GM23338 (cell line): ENCODE data around the gene FETUB.

Source experiments
- CREB1 ChIP-seq: fragments of 250-450 bp; sonication (Bioruptor Pico); IDR thresholded peaks from 2 replicates; pipeline ENCODE4 v1.5.0; 2020; ENCODE audit warnings: low read depth, mild to moderate bottlenecking, moderate library complexity
- CTCF ChIP-seq, 2 experiments: fragments of 200-600 bp in 1 of 2; sonication (generic) in 1 of 2; conservative IDR thresholded peaks; 2 replicates each; pipeline versions ENCODE4 v1.5.1 to v1.6.1; 2016 to 2017; ENCODE audit warnings: antibody characterized with exemption in 2 of 2, low read depth in 2 of 2, mild to moderate bottlenecking in 2 of 2, moderate library complexity in 1 of 2
- ETS1 ChIP-seq: IDR thresholded peaks from 2 replicates; pipeline ENCODE4 v1.6.1; 2016; ENCODE audit warnings: antibody characterized with exemption
- EZH2 ChIP-seq: fragments of 200-600 bp; sonication (generic); IDR thresholded peaks from one replicate; pipeline ENCODE4 v1.8.0; 2017; ENCODE audit warnings: antibody characterized with exemption, mild to moderate bottlenecking, low read depth; ENCODE audit not compliant: unreplicated experiment
- EZH2phosphoT487 ChIP-seq: fragments of 200-600 bp; sonication (generic); IDR thresholded peaks from one replicate; pipeline ENCODE4 v1.8.1; 2018; ENCODE audit warnings: antibody characterized with exemption; ENCODE audit not compliant: unreplicated experiment
- JUNB ChIP-seq: IDR thresholded peaks from one replicate; pipeline ENCODE4 v1.6.1; 2016; ENCODE audit warnings: antibody characterized with exemption; ENCODE audit not compliant: unreplicated experiment
- NANOG ChIP-seq: IDR thresholded peaks from 2 replicates; pipeline ENCODE4 v1.6.1; 2016; ENCODE audit warnings: antibody characterized with exemption, borderline replicate concordance
- POLR2AphosphoS5 ChIP-seq: IDR thresholded peaks from 2 replicates; pipeline ENCODE4 v1.6.1; 2016; ENCODE audit warnings: antibody characterized with exemption, low read depth
- REST ChIP-seq: IDR thresholded peaks from one replicate; pipeline ENCODE4 v1.6.1; 2018; ENCODE audit warnings: antibody characterized with exemption; ENCODE audit not compliant: unreplicated experiment
- STAT1 ChIP-seq: IDR thresholded peaks from one replicate; pipeline ENCODE4 v1.6.1; 2016; ENCODE audit warnings: antibody characterized with exemption; ENCODE audit not compliant: unreplicated experiment
- ZNF114 ChIP-seq: fragments of 250-450 bp; sonication (Bioruptor Pico); IDR thresholded peaks from 2 replicates; pipeline ENCODE4 v1.5.0; 2020; ENCODE audit warnings: mild to moderate bottlenecking, moderate library complexity
- ZNF331 ChIP-seq: fragments of 250-450 bp; sonication (Bioruptor Pico); IDR thresholded peaks from 2 replicates; pipeline ENCODE4 v1.5.0; 2020; ENCODE audit warnings: low read depth, mild to moderate bottlenecking, moderate library complexity
- TF ChIP-seq, protein P1 (sequence below): fragments of 250-450 bp; sonication (Bioruptor Pico); IDR thresholded peaks from 2 replicates; pipeline ENCODE4 v1.5.0; 2020; ENCODE audit warnings: mild to moderate bottlenecking, moderate library complexity

DNA sequence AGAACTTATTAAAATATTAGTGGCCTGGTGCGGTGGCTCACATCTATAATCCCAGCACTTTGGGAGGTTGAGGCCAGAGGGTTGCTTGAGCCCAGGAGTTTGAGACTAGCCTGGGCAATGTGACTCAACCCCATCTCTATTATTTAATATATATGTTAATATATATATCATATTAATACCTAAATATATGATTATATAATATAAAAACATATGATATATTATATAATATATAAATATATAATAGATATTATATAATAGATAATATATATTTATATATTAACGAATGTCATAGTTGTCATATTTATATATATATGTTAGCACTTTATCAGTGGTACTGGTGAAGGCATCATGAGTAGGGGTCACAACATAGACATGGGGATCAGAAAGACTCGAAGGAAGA is 30.9 kb downstream of the FETUB start:
- TF ChIP-seq EZH2 = no peak
- no peak for TF ChIP-seq CTCF (conservative IDR thresholded peaks at IDR 0.05; ENCODE audit: low read depth in 2 of 2)
- TF ChIP-seq POLR2AphosphoS5 = no peak
- TF ChIP-seq EZH2phosphoT487 = no peak
- TF ChIP-seq ETS1 = no peak
- no peak for TF ChIP-seq CREB1
- TF ChIP-seq JUNB = no peak
- no peak for TF ChIP-seq ZNF114
- no peak for TF ChIP-seq NANOG
- TF ChIP-seq REST = no peak
- TF ChIP-seq, protein P1, sequence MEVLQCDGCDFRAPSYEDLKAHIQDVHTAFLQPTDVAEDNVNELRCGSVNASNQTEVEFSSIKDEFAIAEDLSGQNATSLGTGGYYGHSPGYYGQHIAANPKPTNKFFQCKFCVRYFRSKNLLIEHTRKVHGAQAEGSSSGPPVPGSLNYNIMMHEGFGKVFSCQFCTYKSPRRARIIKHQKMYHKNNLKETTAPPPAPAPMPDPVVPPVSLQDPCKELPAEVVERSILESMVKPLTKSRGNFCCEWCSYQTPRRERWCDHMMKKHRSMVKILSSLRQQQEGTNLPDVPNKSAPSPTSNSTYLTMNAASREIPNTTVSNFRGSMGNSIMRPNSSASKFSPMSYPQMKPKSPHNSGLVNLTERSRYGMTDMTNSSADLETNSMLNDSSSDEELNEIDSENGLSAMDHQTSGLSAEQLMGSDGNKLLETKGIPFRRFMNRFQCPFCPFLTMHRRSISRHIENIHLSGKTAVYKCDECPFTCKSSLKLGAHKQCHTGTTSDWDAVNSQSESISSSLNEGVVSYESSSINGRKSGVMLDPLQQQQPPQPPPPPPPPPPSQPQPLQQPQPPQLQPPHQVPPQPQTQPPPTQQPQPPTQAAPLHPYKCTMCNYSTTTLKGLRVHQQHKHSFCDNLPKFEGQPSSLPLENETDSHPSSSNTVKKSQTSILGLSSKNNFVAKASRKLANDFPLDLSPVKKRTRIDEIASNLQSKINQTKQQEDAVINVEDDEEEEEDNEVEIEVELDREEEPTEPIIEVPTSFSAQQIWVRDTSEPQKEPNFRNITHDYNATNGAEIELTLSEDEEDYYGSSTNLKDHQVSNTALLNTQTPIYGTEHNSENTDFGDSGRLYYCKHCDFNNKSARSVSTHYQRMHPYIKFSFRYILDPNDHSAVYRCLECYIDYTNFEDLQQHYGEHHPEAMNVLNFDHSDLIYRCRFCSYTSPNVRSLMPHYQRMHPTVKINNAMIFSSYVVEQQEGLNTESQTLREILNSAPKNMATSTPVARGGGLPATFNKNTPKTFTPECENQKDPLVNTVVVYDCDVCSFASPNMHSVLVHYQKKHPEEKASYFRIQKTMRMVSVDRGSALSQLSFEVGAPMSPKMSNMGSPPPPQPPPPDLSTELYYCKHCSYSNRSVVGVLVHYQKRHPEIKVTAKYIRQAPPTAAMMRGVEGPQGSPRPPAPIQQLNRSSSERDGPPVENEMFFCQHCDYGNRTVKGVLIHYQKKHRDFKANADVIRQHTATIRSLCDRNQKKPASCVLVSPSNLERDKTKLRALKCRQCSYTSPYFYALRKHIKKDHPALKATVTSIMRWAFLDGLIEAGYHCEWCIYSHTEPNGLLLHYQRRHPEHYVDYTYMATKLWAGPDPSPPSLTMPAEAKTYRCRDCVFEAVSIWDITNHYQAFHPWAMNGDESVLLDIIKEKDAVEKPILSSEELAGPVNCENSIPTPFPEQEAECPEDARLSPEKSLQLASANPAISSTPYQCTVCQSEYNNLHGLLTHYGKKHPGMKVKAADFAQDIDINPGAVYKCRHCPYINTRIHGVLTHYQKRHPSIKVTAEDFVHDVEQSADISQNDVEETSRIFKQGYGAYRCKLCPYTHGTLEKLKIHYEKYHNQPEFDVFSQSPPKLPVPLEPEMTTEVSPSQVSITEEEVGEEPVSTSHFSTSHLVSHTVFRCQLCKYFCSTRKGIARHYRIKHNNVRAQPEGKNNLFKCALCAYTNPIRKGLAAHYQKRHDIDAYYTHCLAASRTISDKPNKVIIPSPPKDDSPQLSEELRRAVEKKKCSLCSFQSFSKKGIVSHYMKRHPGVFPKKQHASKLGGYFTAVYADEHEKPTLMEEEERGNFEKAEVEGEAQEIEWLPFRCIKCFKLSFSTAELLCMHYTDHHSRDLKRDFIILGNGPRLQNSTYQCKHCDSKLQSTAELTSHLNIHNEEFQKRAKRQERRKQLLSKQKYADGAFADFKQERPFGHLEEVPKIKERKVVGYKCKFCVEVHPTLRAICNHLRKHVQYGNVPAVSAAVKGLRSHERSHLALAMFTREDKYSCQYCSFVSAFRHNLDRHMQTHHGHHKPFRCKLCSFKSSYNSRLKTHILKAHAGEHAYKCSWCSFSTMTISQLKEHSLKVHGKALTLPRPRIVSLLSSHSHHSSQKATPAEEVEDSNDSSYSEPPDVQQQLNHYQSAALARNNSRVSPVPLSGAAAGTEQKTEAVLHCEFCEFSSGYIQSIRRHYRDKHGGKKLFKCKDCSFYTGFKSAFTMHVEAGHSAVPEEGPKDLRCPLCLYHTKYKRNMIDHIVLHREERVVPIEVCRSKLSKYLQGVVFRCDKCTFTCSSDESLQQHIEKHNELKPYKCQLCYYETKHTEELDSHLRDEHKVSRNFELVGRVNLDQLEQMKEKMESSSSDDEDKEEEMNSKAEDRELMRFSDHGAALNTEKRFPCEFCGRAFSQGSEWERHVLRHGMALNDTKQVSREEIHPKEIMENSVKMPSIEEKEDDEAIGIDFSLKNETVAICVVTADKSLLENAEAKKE = no peak
- no peak for TF ChIP-seq ZNF331 (CRISPR knock-in tag)
- no peak for TF ChIP-seq STAT1
